ENCODE data around the gene SCYGR7. TPM values are rescaled to one million over a fixed set of nuclear protein-coding genes. Genes with fewer than 3 reads are reported as not detected.
A peak's percentile ranks its signal among the peaks of the same experiment; 100 is the strongest.
"Not testable (repeated sequence)": the region's sequence is repeated elsewhere in the genome, so short reads cannot be mapped to it uniquely, and the experiment has no call there.

The SCYGR7 gene
- polyA plus RNA-seq, 3 donors: not detected

GRCh38 chr2:227748079-227748478, 19.9 kb downstream of the SCYGR7 start:
- intact Hi-C loops (cut with micrococcal nuclease): no loop called here
- TF ChIP-seq CTCF (IDR thresholded peaks at IDR 0.05): peak; percentile 13

GRCh38 chr2:227756261-227756660, 28.1 kb downstream of the SCYGR7 start:
- H4K20me1 ChIP-seq (ENCODE audit: insufficient read depth, low read length); H3K4me2 ChIP-seq (replicated peaks; ENCODE audit: extremely low read depth, low read length, poor library complexity, severe bottlenecking); H3K4me1 Mint-ChIP-seq; H3K36me3 ChIP-seq (replicated peaks in 1 of 2; ENCODE audit: control insufficient read depth in 1 of 2, insufficient read depth in 2 of 2, low read length in 2 of 2); H3K79me2 ChIP-seq (ENCODE audit: insufficient read depth, low read length); H3K27me3 ChIP-seq (ENCODE audit: control insufficient read depth in 2 of 2, insufficient read depth in 2 of 2, low read length in 2 of 2); H3K4me3 Mint-ChIP-seq; DNase-seq; H3K4me3 ChIP-seq (replicated peaks in 1 of 3; ENCODE audit: low read depth in 2 of 3, low read length in 3 of 3); H3K27ac Mint-ChIP-seq; H3K9ac ChIP-seq (ENCODE audit: insufficient read depth, low read length, poor library complexity, severe bottlenecking); H3K9me3 Mint-ChIP-seq; H3K4me1 ChIP-seq (ENCODE audit: control insufficient read depth in 1 of 2, insufficient read depth in 2 of 2, low read length in 2 of 2); H3K27ac ChIP-seq (ENCODE audit: low read depth in 1 of 2, low read length in 2 of 2); H3K9me3 ChIP-seq (replicated peaks in 1 of 2; ENCODE audit: control insufficient read depth in 1 of 2, insufficient read depth in 1 of 2, low read length in 2 of 2); H2AFZ ChIP-seq (ENCODE audit: insufficient read depth, low read depth, low read length, poor library complexity, severe bottlenecking); H3K36me3 Mint-ChIP-seq; intact Hi-C loops (cut with micrococcal nuclease): not testable (repeated sequence)
- H3K27me3 Mint-ChIP-seq (ENCODE audit: low read depth in 3 of 3): peaks cover 3 to 11% (median 10%) of the 10 kb centered on the region in 3 donors
- 89% methylated on average over 2 of the region's 4 CpGs for WGBS (ENCODE audit: insufficient coverage)

More at GRCh38 chr2:227748079-227748478, 19.9 kb downstream of the SCYGR7 start:
- Mint-ChIP-seq H3K27me3 (ENCODE audit: low read depth in 3 of 3) (peaks cover 2 to 12% (median 5%) of the 10 kb centered on the region in 3 donors), H3K4me1 (no peaks in the 10 kb centered on the region), H3K36me3 (no peaks in the 10 kb centered on the region), H3K27ac (no peak overlapping the region), H3K4me3 (no peak overlapping the region), H3K9me3 (no peaks in the 10 kb centered on the region)
- DNase-seq: no peak
- Histone ChIP-seq H3K4me3 (replicated peaks in 1 of 3; ENCODE audit: low read depth in 2 of 3, low read length in 3 of 3) (no peak overlapping the region), H3K4me2 (replicated peaks; ENCODE audit: extremely low read depth, low read length, poor library complexity, severe bottlenecking) (no peak overlapping the region), H3K27me3 (ENCODE audit: control insufficient read depth in 2 of 2, insufficient read depth in 2 of 2, low read length in 2 of 2) (no peaks in the 10 kb centered on the region), H4K20me1 (ENCODE audit: insufficient read depth, low read length) (no peaks in the 10 kb centered on the region), H2AFZ (ENCODE audit: insufficient read depth, low read depth, low read length, poor library complexity, severe bottlenecking) (no peak overlapping the region), H3K27ac (ENCODE audit: low read depth in 1 of 2, low read length in 2 of 2) (no peak overlapping the region), H3K79me2 (ENCODE audit: insufficient read depth, low read length) (no peaks in the 10 kb centered on the region), H3K36me3 (replicated peaks in 1 of 2; ENCODE audit: control insufficient read depth in 1 of 2, insufficient read depth in 2 of 2, low read length in 2 of 2) (no peaks in the 10 kb centered on the region), H3K9me3 (replicated peaks in 1 of 2; ENCODE audit: control insufficient read depth in 1 of 2, insufficient read depth in 1 of 2, low read length in 2 of 2) (no peaks in the 10 kb centered on the region), H3K9ac (ENCODE audit: insufficient read depth, low read length, poor library complexity, severe bottlenecking) (no peak overlapping the region), H3K4me1 (ENCODE audit: control insufficient read depth in 1 of 2, insufficient read depth in 2 of 2, low read length in 2 of 2) (no peaks in the 10 kb centered on the region)
- 94% methylated on average over 6 of the region's 6 CpGs for WGBS (ENCODE audit: insufficient coverage)
